Stimulated activated CD4-positive, alpha-beta T cell treated with anti-CD3 and anti-CD28 coated beads, Interleukin-1b, Interleukin-23, amount 100 ng/mL, for 1 hour (primary cell): Measurements from ENCODE around the gene SAG.
"Not testable (repeated sequence)": the region's sequence is repeated elsewhere in the genome, so short reads cannot be mapped to it uniquely, and the experiment has no call there.

ENCODE experiments used
- DNase-seq, 2 donors: peaks; one replicate each; pipeline ENCODE4 v3.0.0-alpha.2; 2020; ENCODE audit warnings: low read depth in 2 of 2

Gene SAG

GRCh38 chr2:233331536-233331935 lies 23.9 kb downstream of the SAG start:
- peak in 1 of 2 donors; percentile 52 for DNase-seq

GRCh38 chr2:233332125-233332524 lies 24.5 kb downstream of the SAG start:
- DNase-seq: no peak

- DNase-seq: no peak
Measured at GRCh38 chr2:233334915-233335314, 27.3 kb downstream of the SAG start.

- not testable (repeated sequence) for DNase-seq
Measured at GRCh38 chr2:233336091-233336490, 28.5 kb downstream of the SAG start.

- DNase-seq: no peak
Measured at GRCh38 chr2:233336541-233336940, 28.9 kb downstream of the SAG start.

- DNase-seq: no peak
Measured at GRCh38 chr2:233338046-233338445, 30.4 kb downstream of the SAG start.

- DNase-seq: no peak
Measured at GRCh38 chr2:233338812-233339368, 31.3 kb downstream of the SAG start.

- no peak for DNase-seq
Measured at GRCh38 chr2:233339427-233339826, 31.8 kb downstream of the SAG start.

GRCh38 chr2:233341296-233341695 lies 33.7 kb downstream of the SAG start:
- DNase-seq: no peak

- DNase-seq: no peak
Measured at GRCh38 chr2:233342301-233342700, 34.7 kb downstream of the SAG start.

GRCh38 chr2:233343171-233343705 lies 35.6 kb downstream of the SAG start:
- DNase-seq: no peak

- no peak for DNase-seq
Measured at GRCh38 chr2:233346376-233346775, 38.8 kb downstream of the SAG start.

GRCh38 chr2:233346930-233347329 lies 39.3 kb downstream of the SAG start:
- DNase-seq: no peak

- no peak for DNase-seq
Measured at GRCh38 chr2:233349005-233349998, 41.7 kb downstream of the SAG start.

GRCh38 chr2:233350708-233351107 lies 43.1 kb downstream of the SAG start:
- no peak for DNase-seq

GRCh38 chr2:233351423-233351822 lies 43.8 kb downstream of the SAG start:
- DNase-seq: no peak

- DNase-seq: no peak
Measured at GRCh38 chr2:233352141-233352842, 44.7 kb downstream of the SAG start.

- DNase-seq: no peak
Measured at GRCh38 chr2:233353101-233353768, 45.6 kb downstream of the SAG start.

GRCh38 chr2:233353769-233354499 lies 46.3 kb downstream of the SAG start, which contains the start of gene DGKD:
Gene DGKD, plus strand, starts transcription at chr2:233354494. Its CDS starts 25 bp downstream, at chr2:233354519.
- peak; percentile 48 to 61 for DNase-seq

- DNase-seq: no peak
Measured at GRCh38 chr2:233354500-233354924, 46.9 kb downstream of the SAG start.
